Cerebellar nuclear complex (tissue), 1 donor: ENCODE measurements around the gene CD164L2.

Experiments used
- DNase-seq, 2 experiments: peaks; one replicate each; lab custom pipeline; 2025; lab: John Stamatoyannopoulos, UW

Gene CD164L2

GRCh38 chr1:27346991-27347624, 36.0 kb downstream of the CD164L2 start:
- DNase-seq: no peak

GRCh38 chr1:27346357-27346756, 36.8 kb downstream of the CD164L2 start:
- no peak for DNase-seq

GRCh38 chr1:27345272-27345671, 37.9 kb downstream of the CD164L2 start:
- DNase-seq: no peak

GRCh38 chr1:27343639-27344025, 39.5 kb downstream of the CD164L2 start:
- no peak for DNase-seq

- DNase-seq: peak in 1 of 2 experiments; percentile 43
Measured at GRCh38 chr1:27342778-27343638, 40.1 kb downstream of the CD164L2 start.

GRCh38 chr1:27342391-27342777, 40.7 kb downstream of the CD164L2 start:
- DNase-seq: no peak

- DNase-seq: peak in 1 of 2 experiments; percentile 50
Measured at GRCh38 chr1:27341525-27342252, 41.4 kb downstream of the CD164L2 start, which contains the start of gene SYTL1. TSS of gene SYTL1 (plus strand) at chr1:27342022. CDS start at chr1:27345335, 3,313 bp downstream.

GRCh38 chr1:27339213-27339612, 43.9 kb downstream of the CD164L2 start:
- no peak for DNase-seq

GRCh38 chr1:27338751-27339150, 44.4 kb downstream of the CD164L2 start:
- no peak for DNase-seq

GRCh38 chr1:27336756-27337155, 46.4 kb downstream of the CD164L2 start:
- no peak for DNase-seq

- DNase-seq: no peak
Measured at GRCh38 chr1:27335506-27336422, 47.4 kb downstream of the CD164L2 start.

- no peak for DNase-seq
Measured at GRCh38 chr1:27333717-27334279, 49.3 kb downstream of the CD164L2 start.

- DNase-seq: no peak
Measured at GRCh38 chr1:27332536-27333281, 50.4 kb downstream of the CD164L2 start.

- DNase-seq: no peak
Measured at GRCh38 chr1:27331922-27332321, 51.2 kb downstream of the CD164L2 start.

- DNase-seq: no peak
Measured at GRCh38 chr1:27331426-27331825, 51.7 kb downstream of the CD164L2 start.

GRCh38 chr1:27330786-27331185, 52.3 kb downstream of the CD164L2 start:
- DNase-seq: no peak
